Activated B cell treated with CpG ODN at 0.5 μM for 24 hours (primary cell): ENCODE data around the gene MRPL20. TPM values are rescaled to one million over a fixed set of nuclear protein-coding genes. Genes with fewer than 3 reads are reported as not detected.

ENCODE experiments used
- ATAC-seq: fragments of 200-7000 bp; cut with Tn5 transposase; one replicate; pipeline ENCODE4 v1.10.0; 2021; ENCODE audit warnings: low read depth, mild to moderate bottlenecking, moderate library complexity
- CTCF ChIA-PET: fragments of 350-600 bp; sonication (Branson Sonifier 250); formaldehyde crosslinking; loops from one replicate; lab custom pipeline; 2021; ENCODE audit warnings: antibody characterized with exemption; lab: Charles Lee
- POLR2A ChIA-PET: fragments of 350-600 bp; sonication (Branson Sonifier 250); formaldehyde crosslinking; loops from one replicate; lab custom pipeline; 2021; ENCODE audit warnings: antibody characterized with exemption; lab: Charles Lee
- DNase-seq: peaks from one replicate; pipeline ENCODE4 v3.0.0; 2022
- H3K27ac Mint-ChIP-seq: one replicate; pipeline ENCODE4 v1.8.0; 2020; ENCODE audit warnings: mixed read lengths
- H3K27me3 Mint-ChIP-seq: one replicate; pipeline ENCODE4 v1.8.0; 2021; ENCODE audit warnings: mixed read lengths
- H3K36me3 Mint-ChIP-seq: one replicate; pipeline ENCODE4 v1.8.0; 2021; ENCODE audit warnings: low read depth, mixed read lengths
- H3K4me1 Mint-ChIP-seq: one replicate; pipeline ENCODE4 v1.8.0; 2021; ENCODE audit warnings: mixed read lengths
- H3K4me3 Mint-ChIP-seq: one replicate; pipeline ENCODE4 v1.8.0; 2020; ENCODE audit warnings: mild to moderate bottlenecking, mixed read lengths
- H3K9me3 Mint-ChIP-seq: one replicate; pipeline ENCODE4 v1.8.0; 2020; ENCODE audit warnings: mixed read lengths
- intact Hi-C: fragments of 100-400 bp; cut with micrococcal nuclease; formaldehyde crosslinking; loops from one replicate; pipeline ENCODE4 v1.15.1; 2024
- total RNA-seq: library from RNA; stranded (reverse); gene quantifications from 2 replicates; pipeline ENCODE4 v1.2.3, GENCODE V29; 2022
- TF ChIP-seq, protein P1 (sequence below): fragments of 200-600 bp; IDR thresholded peaks from one replicate; pipeline ENCODE4 v1.8.0; 2022; ENCODE audit warnings: antibody characterized with exemption, mild to moderate bottlenecking

MRPL20 gene
- total RNA-seq, 1 donor from 2014 or later, result 136 TPM

DNA sequence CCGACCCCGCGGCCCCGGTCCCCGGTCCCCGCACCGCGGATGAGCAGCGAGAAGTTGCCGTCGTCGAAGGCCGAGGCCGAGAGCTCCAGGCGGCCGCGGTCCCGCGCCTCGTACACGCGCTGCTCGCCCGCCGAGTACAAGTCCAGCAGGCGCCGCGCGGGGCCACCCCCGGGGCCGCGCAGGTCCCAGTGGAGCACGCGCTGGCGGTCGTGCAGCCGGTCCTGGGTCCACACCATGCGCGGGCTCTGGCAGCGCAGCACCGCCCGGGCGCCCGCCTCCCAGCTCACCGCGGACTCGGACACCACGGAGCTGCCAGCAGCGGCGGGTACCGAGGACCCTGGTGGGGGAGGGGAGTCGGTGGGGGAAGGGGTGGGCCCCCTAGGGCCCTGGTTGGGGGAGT, 51.7 kb downstream of the MRPL20 start:
- CTCF ChIA-PET, result no interaction called here
- H3K4me3 Mint-ChIP-seq, result no peak overlapping the region

DNA sequence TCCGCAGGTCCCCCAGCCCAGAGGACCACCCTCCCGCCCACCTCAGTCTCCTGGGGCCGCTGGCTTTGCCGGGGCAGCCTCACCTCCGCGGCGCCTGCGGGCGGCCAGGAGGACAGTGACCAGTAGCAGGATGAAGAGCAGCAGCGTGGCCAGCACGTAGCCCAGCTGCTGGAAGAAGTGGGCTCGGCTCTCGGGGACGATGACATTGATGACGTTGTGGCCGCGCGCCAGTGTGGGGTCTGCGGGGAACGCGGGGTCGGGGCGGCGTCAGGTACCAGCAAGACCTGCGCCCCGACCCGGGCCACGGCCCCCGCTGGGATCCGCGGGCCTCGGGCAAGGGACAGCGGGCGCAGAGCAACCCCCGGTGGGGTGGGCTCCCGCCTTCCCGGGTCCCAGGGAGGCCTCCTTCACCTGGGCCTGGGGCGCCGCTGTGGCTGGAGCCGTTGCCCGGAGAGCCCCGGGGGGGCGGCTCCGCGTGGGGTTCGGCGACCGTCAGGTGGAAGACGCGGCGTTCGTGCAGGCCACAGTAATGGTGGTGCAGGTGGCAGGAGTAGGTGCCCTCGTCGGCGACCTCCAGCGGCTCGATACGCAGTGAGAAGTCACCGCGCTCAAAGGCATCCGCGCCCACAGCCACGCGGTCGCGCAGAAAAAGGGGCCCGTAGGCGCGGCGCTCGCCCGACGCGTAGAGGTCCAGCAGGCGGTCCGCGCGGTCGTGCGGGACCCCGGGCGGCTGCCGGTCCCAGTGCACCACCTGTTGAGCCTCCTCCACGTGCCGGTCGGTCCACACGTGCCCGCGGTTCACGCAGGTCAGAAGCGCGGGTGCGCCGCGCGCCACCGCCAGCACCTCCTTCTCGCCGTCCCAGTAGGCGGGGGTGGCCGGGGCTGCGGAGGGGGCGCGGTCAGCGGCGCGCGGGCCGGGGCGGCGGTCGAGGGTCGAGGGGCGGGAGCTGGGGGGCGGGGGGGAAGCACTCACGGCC, 52.5 kb downstream of the MRPL20 start:
- intact Hi-C loops, result loop anchor here (5.0 kb wide), 1 partner anchor 88 kb away; no protein-coding TSS in a partner anchor
- ATAC-seq (peak; percentile 16), DNase-seq (no peak)
- TF ChIP-seq, protein P1, sequence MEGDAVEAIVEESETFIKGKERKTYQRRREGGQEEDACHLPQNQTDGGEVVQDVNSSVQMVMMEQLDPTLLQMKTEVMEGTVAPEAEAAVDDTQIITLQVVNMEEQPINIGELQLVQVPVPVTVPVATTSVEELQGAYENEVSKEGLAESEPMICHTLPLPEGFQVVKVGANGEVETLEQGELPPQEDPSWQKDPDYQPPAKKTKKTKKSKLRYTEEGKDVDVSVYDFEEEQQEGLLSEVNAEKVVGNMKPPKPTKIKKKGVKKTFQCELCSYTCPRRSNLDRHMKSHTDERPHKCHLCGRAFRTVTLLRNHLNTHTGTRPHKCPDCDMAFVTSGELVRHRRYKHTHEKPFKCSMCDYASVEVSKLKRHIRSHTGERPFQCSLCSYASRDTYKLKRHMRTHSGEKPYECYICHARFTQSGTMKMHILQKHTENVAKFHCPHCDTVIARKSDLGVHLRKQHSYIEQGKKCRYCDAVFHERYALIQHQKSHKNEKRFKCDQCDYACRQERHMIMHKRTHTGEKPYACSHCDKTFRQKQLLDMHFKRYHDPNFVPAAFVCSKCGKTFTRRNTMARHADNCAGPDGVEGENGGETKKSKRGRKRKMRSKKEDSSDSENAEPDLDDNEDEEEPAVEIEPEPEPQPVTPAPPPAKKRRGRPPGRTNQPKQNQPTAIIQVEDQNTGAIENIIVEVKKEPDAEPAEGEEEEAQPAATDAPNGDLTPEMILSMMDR, result no peak
- ChIA-PET CTCF (no interaction called here), POLR2A (no interaction called here)
- no peaks in the 10 kb centered on the region for H3K9me3 Mint-ChIP-seq
- H3K4me3 Mint-ChIP-seq, result no peak overlapping the region
- H3K27ac Mint-ChIP-seq, result no peak overlapping the region
- no peaks in the 10 kb centered on the region for H3K36me3 Mint-ChIP-seq
- H3K4me1 Mint-ChIP-seq, result peaks cover 21% of the 10 kb centered on the region
- H3K27me3 Mint-ChIP-seq, result peaks cover 21% of the 10 kb centered on the region

More for the DNA sequence above, 51.7 kb downstream of the MRPL20 start:
- Mint-ChIP-seq H3K27me3 (peaks cover 21% of the 10 kb centered on the region), H3K27ac (no peak overlapping the region), H3K9me3 (no peaks in the 10 kb centered on the region), H3K36me3 (no peaks in the 10 kb centered on the region), H3K4me1 (peaks cover 21% of the 10 kb centered on the region)
- DNase-seq, result no peak
- POLR2A ChIA-PET, result interaction anchor here (0.6 kb wide), 1 partner anchor 234 kb away, joined by 5 read pairs; no protein-coding TSS in a partner anchor
- intact Hi-C loops, result no loop called here
- TF ChIP-seq, protein P1, result no peak
- ATAC-seq, result peak; percentile 22

DNA sequence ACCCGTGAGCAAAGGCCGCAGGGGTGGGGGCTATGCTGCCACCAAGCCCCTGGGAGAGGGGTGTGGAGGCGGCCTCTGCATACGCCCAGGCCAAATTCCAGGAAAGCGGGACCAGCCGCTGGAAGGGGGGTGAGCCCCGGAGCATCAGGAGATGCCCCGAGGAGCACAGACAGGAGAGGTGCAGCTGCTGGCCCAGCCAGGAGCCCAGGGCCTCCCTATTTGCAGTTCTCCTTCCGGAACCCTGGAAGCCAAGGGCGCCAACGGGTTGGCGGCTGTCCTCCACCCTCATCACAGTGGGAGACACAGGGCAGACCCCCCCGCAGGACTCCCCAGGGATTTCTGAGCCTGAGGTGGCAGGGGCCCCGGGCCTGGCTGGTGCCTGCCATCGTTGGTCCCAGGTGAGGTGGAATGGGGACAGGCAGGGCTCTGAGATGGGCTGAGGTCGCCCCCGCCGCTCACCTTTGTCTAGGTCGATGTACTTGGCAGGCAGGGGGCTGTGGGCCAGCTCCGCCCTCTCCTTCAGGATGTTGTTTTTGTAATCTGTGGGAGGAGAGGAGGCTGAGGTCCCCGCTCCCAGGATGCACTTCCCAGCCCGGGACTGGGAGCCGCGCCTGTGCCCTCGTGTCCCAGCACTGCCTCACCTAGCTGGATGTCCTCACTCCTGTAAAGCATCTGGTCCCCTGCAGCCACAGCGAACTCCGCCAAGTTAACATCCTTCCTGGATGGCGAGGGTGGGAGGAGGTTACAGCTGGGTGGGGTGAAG, 53.5 kb downstream of the MRPL20 start:
- DNase-seq, result no peak
- intact Hi-C loops, result loop anchor here (5.0 kb wide), 1 partner anchor 89 kb away; no protein-coding TSS in a partner anchor
- Mint-ChIP-seq H3K4me3 (no peak overlapping the region), H3K27ac (no peak overlapping the region), H3K9me3 (no peaks in the 10 kb centered on the region), H3K27me3 (peaks cover 18% of the 10 kb centered on the region), H3K36me3 (no peaks in the 10 kb centered on the region), H3K4me1 (peaks cover 17% of the 10 kb centered on the region)
- TF ChIP-seq, protein P1, result no peak
- POLR2A ChIA-PET, result no interaction called here
- CTCF ChIA-PET, result no interaction called here
- no peak for ATAC-seq

DNA sequence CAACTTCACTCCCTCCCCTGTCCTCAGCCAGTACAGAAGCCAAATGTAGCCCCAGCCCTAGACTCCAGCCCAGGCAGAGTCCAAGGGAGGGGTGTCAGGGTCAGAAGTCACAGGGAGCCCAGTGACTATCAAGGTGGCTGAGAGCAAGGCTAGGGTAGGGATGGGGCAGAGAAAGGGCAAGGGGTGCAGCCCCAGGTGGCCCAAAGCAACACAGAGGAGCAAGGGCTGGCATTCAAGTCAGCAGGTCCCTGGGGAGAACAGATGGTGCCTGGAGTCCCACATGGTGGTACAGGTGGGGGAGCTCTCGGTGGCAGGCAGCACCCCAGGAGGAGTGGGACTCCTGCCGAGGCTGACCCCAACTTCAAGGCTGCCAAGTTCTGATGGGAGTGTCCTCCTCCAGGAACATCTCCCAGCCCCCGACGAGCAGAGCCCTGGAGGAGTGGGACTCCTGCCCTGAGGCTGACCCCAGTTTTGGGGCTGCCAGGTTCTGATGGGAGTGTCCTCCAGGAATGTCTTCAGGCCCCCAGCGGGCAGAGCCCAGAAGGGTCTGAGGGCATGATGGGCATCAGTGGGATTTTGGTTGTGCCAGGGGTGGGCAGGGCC, 54.2 kb downstream of the MRPL20 start:
- Mint-ChIP-seq H3K36me3 (no peaks in the 10 kb centered on the region), H3K9me3 (no peaks in the 10 kb centered on the region), H3K27me3 (peaks cover 18% of the 10 kb centered on the region), H3K27ac (no peak overlapping the region), H3K4me1 (peaks cover 22% of the 10 kb centered on the region), H3K4me3 (no peak overlapping the region)
- CTCF ChIA-PET, result interaction anchor here (1.3 kb wide), 1 partner anchor 18 kb away, joined by 4 read pairs; no protein-coding TSS in a partner anchor
- TF ChIP-seq, protein P1, result no peak
- intact Hi-C loops, result loop anchor here (5.0 kb wide), 1 partner anchor 89 kb away; no protein-coding TSS in a partner anchor
- DNase-seq (no peak), ATAC-seq (no peak)
- POLR2A ChIA-PET, result no interaction called here

Other genes with a start within 250 kb of the MRPL20 start
- gene TTLL10, start 233.4 kb downstream of the MRPL20 start, total RNA-seq, result 0.16 TPM in 1 of 2 replicates, not detected in the other
- 36.7 and 37.5 TPM in 2 replicates for gene TNFRSF18, start 200.7 kb downstream of the MRPL20 start, total RNA-seq
- 0.86 and 1.1 TPM in 2 replicates for gene TNFRSF4, start 193.1 kb downstream of the MRPL20 start, total RNA-seq
- gene SDF4, start 175.3 kb downstream of the MRPL20 start, total RNA-seq, result 94.4 and 97.9 TPM in 2 replicates
- gene B3GALT6, start 175.1 kb downstream of the MRPL20 start, total RNA-seq, result 20.9 and 22.1 TPM in 2 replicates
- 2.5 and 2.7 TPM in 2 replicates for gene C1QTNF12, start 160.6 kb downstream of the MRPL20 start, total RNA-seq
- gene UBE2J2, start 133.4 kb downstream of the MRPL20 start, total RNA-seq, result 79.2 and 89.9 TPM in 2 replicates
- gene SCNN1D, start 126.9 kb downstream of the MRPL20 start, total RNA-seq, result 1.6 and 3.3 TPM in 2 replicates
- 16.2 and 26.1 TPM in 2 replicates for gene ACAP3, start 99.4 kb downstream of the MRPL20 start, total RNA-seq
- gene PUSL1, start 98.7 kb downstream of the MRPL20 start, total RNA-seq, result 11.9 and 12.6 TPM in 2 replicates
- gene INTS11, start 82.6 kb downstream of the MRPL20 start, total RNA-seq, result 131 and 151 TPM in 2 replicates
- gene CPTP, start 82.5 kb downstream of the MRPL20 start, total RNA-seq, result 13.8 and 15.3 TPM in 2 replicates
- 2.5 and 2.7 TPM in 2 replicates for gene TAS1R3, start 76.0 kb downstream of the MRPL20 start, total RNA-seq
- gene DVL1, start 57.9 kb downstream of the MRPL20 start, total RNA-seq, result 29.3 and 30.7 TPM in 2 replicates
- gene MXRA8, start 48.7 kb downstream of the MRPL20 start, total RNA-seq, result 0.07 and 0.16 TPM in 2 replicates
- gene AURKAIP1, start 32.1 kb downstream of the MRPL20 start, total RNA-seq, result 91.5 and 105 TPM in 2 replicates
- gene CCNL2, start 8.0 kb downstream of the MRPL20 start, total RNA-seq, result 188 and 225 TPM in 2 replicates
- gene ANKRD65, start 14.0 kb upstream of the MRPL20 start, total RNA-seq, result 0.13 TPM in 1 of 2 replicates, not detected in the other
- not detected in 2 replicates for gene VWA1, start 28.4 kb upstream of the MRPL20 start, total RNA-seq
- gene ATAD3C, start 42.4 kb upstream of the MRPL20 start, total RNA-seq, result 0.58 and 0.86 TPM in 2 replicates
- 47.4 and 49.5 TPM in 2 replicates for gene ATAD3B, start 64.5 kb upstream of the MRPL20 start, total RNA-seq
- gene ATAD3A, start 104.9 kb upstream of the MRPL20 start, total RNA-seq, result 26.1 and 32.4 TPM in 2 replicates
- 0.31 TPM in 1 of 2 replicates, not detected in the other for gene TMEM240, start 133.3 kb upstream of the MRPL20 start, total RNA-seq
- gene SSU72, start 167.6 kb upstream of the MRPL20 start, total RNA-seq, result 111 and 118 TPM in 2 replicates
- gene FNDC10, start 192.8 kb upstream of the MRPL20 start, total RNA-seq, result 0.46 and 0.60 TPM in 2 replicates
- gene MIB2, start 208.2 kb upstream of the MRPL20 start, total RNA-seq, result 27.6 and 36.4 TPM in 2 replicates
- gene MMP23B, start 224.9 kb upstream of the MRPL20 start, total RNA-seq, result 0.32 and 0.35 TPM in 2 replicates